HepG2 (cell line): ENCODE results near the gene NOL8. TPM values are rescaled to one million over a fixed set of nuclear protein-coding genes. Genes with fewer than 3 reads are reported as not detected.
A peak's percentile ranks its signal among the peaks of the same experiment; 100 is the strongest.

Experiments used
- DMAP1 ChIP-seq: IDR thresholded peaks from 2 replicates; pipeline ENCODE4 v1.6.1; 2016
- DNMT3B ChIP-seq: conservative IDR thresholded peaks from 2 replicates; pipeline ENCODE4 v1.6.1; 2016; ENCODE audit warnings: missing biosample characterization, control low read depth
- ERF ChIP-seq: IDR thresholded peaks from 2 replicates; pipeline ENCODE4 v1.6.1; 2018; ENCODE audit warnings: missing biosample characterization, missing genetic modification reagents
- FOXA1 ChIP-seq, 2 experiments: fragments of 450-650 bp in 1 of 2; sonication (generic) in 1 of 2; formaldehyde crosslinking in 1 of 2; IDR thresholded peaks; 2 replicates each; pipeline versions ENCODE4 v1.4.0 to v1.6.1; 2016 to 2020; ENCODE audit warnings: missing genetic modification reagents in 1 of 2
- FOXK2 ChIP-seq: fragments of 450-650 bp; IDR thresholded peaks from 2 replicates; pipeline ENCODE4 v1.6.1; 2016
- HNF4G ChIP-seq, 2 experiments: sonication (generic) in 1 of 2; formaldehyde crosslinking in 1 of 2; IDR thresholded peaks; 2 replicates each; pipeline versions ENCODE4 v1.4.0 to v1.6.1; 2011 to 2020; ENCODE audit warnings: borderline replicate concordance in 2 of 2, low read depth in 2 of 2, mild to moderate bottlenecking in 2 of 2, low read length in 1 of 2, missing genetic modification reagents in 1 of 2, moderate library complexity in 1 of 2
- JDP2 ChIP-seq: sonication (generic); formaldehyde crosslinking; IDR thresholded peaks from 2 replicates; pipeline ENCODE4 v1.8.1; 2022; ENCODE audit warnings: missing genetic modification reagents, borderline replicate concordance
- KLF9 ChIP-seq: IDR thresholded peaks from 2 replicates; pipeline ENCODE4 v1.6.1; 2016; ENCODE audit warnings: low read depth
- MED1 ChIP-seq: sonication (generic); formaldehyde crosslinking; IDR thresholded peaks from 2 replicates; pipeline ENCODE4 v1.4.0; 2020; ENCODE audit warnings: missing genetic modification reagents
- MXI1 ChIP-seq: IDR thresholded peaks from 3 replicates; pipeline ENCODE4 v1.6.1; 2012; ENCODE audit warnings: low read depth, low read length, inconsistent platforms, borderline replicate concordance
- PAWR ChIP-seq: sonication (generic); formaldehyde crosslinking; IDR thresholded peaks from 2 replicates; pipeline ENCODE4 v1.4.0; 2020; ENCODE audit warnings: missing genetic modification reagents, mild to moderate bottlenecking, borderline replicate concordance
- POLR2AphosphoS2 ChIP-seq: IDR thresholded peaks from 2 replicates; pipeline ENCODE4 v1.6.1; 2011; ENCODE audit warnings: low read depth, low read length, improper control_type of control experiment
- SMAD1 ChIP-seq: sonication (generic); formaldehyde crosslinking; IDR thresholded peaks from 2 replicates; pipeline ENCODE4 v1.4.0; 2020; ENCODE audit warnings: missing genetic modification reagents, low read depth, mild to moderate bottlenecking, borderline replicate concordance
- STAG1 ChIP-seq: sonication (generic); formaldehyde crosslinking; IDR thresholded peaks from 2 replicates; pipeline ENCODE4 v1.4.0; 2020; ENCODE audit warnings: missing genetic modification reagents
- TP53 ChIP-seq: sonication (generic); formaldehyde crosslinking; conservative IDR thresholded peaks from 2 replicates; pipeline ENCODE4 v1.4.0; 2020; ENCODE audit warnings: missing genetic modification reagents
- ZEB1 ChIP-seq: IDR thresholded peaks from 2 replicates; pipeline ENCODE4 v1.6.1; 2012; ENCODE audit warnings: mild to moderate bottlenecking, low read depth, inconsistent platforms; ENCODE audit not compliant: insufficient replicate concordance
- ZNF138 ChIP-seq: sonication (generic); formaldehyde crosslinking; IDR thresholded peaks from 2 replicates; pipeline ENCODE4 v1.5.0; 2020; ENCODE audit warnings: mild to moderate bottlenecking, low read depth, missing genetic modification reagents
- ZNF367 ChIP-seq: sonication (generic); formaldehyde crosslinking; IDR thresholded peaks from 2 replicates; pipeline ENCODE4 v1.4.0; 2020; ENCODE audit warnings: missing genetic modification reagents, borderline replicate concordance
- ZNF383 ChIP-seq: sonication (generic); formaldehyde crosslinking; IDR thresholded peaks from 2 replicates; pipeline ENCODE4 v1.4.0; 2020; ENCODE audit warnings: missing genetic modification reagents, mild to moderate bottlenecking, borderline replicate concordance
- ZNF530 ChIP-seq: sonication (generic); formaldehyde crosslinking; IDR thresholded peaks from 2 replicates; pipeline ENCODE4 v1.5.0; 2020; ENCODE audit warnings: low read depth, mild to moderate bottlenecking, missing genetic modification reagents
- ZNF558 ChIP-seq: sonication (generic); formaldehyde crosslinking; IDR thresholded peaks from 2 replicates; pipeline ENCODE4 v1.9.0; 2022; ENCODE audit warnings: mild to moderate bottlenecking, missing genetic modification reagents, borderline replicate concordance
- ZNF605 ChIP-seq: sonication (generic); formaldehyde crosslinking; IDR thresholded peaks from 2 replicates; pipeline ENCODE4 v1.8.0; 2022; ENCODE audit warnings: mild to moderate bottlenecking, missing genetic modification reagents
- polyA plus RNA-seq, 8 experiments: library from polyadenylated mRNA; depleted of rRNA in 3 of 8; stranded (reverse) in 7 of 8; unstranded in 1 of 8; fragments of >200 nt; fragmentation: Illumina TruSeq in 4 of 8; extraction: Trizol in 4 of 8; gene quantifications; 2 replicates each; pipeline versions ENCODE4 v1.2.1 to v1.2.3, GENCODE V29; 2011 to 2016; ENCODE audit warnings: low read depth in 4 of 8, missing spikeins in 1 of 8, mixed read lengths in 1 of 8; ENCODE audit not compliant: insufficient read depth in 1 of 8
- total RNA-seq, 5 experiments: library from RNA; depleted of rRNA; stranded (reverse); fragments of >200 nt; fragmentation: Illumina TruSeq; extraction: Trizol; gene quantifications; 2 replicates each; pipeline ENCODE4 v1.2.3, GENCODE V29; 2016; ENCODE audit warnings: low read depth in 1 of 5
- TF ChIP-seq, protein P1 (sequence below), 2 experiments: sonication (generic) in 1 of 2; formaldehyde crosslinking in 1 of 2; IDR thresholded peaks; 2 replicates each; pipeline versions ENCODE4 v1.5.1 to v1.6.1; 2011 to 2020; ENCODE audit warnings: borderline replicate concordance in 1 of 2, low read depth in 1 of 2, low read length in 1 of 2, mild to moderate bottlenecking in 1 of 2, missing genetic modification reagents in 1 of 2, moderate library complexity in 1 of 2
- TF ChIP-seq, protein P2 (sequence below): sonication (generic); formaldehyde crosslinking; IDR thresholded peaks from 2 replicates; pipeline ENCODE4 v1.8.0; 2022; ENCODE audit warnings: mild to moderate bottlenecking, missing genetic modification reagents
- TF ChIP-seq, protein P3 (sequence below): IDR thresholded peaks from 2 replicates; pipeline ENCODE4 v1.6.1; 2016; ENCODE audit warnings: mild to moderate bottlenecking

The NOL8 gene
- total and polyA plus RNA-seq, 2 of the 13 experiments (the other 11 are each of a cell fraction or from before 2014, with no cell fraction given), result 12.8 to 36.3 TPM

DNA sequence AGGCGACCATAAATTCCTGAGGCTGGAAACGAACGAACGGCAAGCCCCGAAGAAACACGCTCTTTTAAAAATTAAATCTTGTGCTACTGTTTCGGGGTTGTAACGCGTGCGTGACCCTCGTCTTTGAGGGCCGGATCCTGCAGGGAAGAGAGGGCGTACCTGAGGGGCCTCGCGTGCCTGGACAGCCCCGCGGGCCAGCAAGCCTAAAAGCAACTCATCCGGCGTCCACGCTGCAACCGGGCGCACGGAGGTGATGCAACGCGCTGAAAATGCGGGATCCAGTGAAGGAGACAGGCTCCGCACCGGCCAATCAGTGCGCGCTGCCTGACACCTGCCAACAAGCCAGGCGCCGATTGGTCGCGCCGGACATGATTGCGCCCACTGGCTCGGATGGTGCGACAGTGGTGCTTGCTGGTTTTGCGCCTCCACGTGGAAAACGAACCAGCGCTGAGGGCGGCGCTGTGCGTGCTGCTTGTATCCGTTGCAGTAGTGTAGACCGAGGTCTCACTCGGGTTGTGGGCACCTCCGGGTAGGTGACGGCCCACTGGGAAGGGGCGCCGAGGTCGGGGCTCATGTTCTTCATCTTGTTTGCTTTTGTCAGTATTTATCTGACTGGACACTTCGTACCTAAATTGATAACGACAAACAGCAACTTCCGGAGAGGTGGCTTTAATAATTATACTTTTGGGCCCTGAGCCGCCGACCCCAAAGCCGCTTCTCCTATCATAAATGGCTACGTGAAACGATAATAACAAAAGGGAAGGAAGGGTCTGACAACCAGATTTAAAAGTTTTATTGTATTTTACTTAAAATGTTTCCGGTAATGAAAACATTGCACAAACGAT lies 31.5 kb downstream of the NOL8 start, which contains the start of gene IARS1 (continued):
- no peak for TF ChIP-seq ZEB1
- peak; percentile 91 for TF ChIP-seq ZNF558 (CRISPR knock-in tag)
- TF ChIP-seq, protein P1, sequence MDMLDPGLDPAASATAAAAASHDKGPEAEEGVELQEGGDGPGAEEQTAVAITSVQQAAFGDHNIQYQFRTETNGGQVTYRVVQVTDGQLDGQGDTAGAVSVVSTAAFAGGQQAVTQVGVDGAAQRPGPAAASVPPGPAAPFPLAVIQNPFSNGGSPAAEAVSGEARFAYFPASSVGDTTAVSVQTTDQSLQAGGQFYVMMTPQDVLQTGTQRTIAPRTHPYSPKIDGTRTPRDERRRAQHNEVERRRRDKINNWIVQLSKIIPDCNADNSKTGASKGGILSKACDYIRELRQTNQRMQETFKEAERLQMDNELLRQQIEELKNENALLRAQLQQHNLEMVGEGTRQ (IDR thresholded peaks at IDR 0.05; ENCODE audit: low read depth, low read length), result no peak
- TF ChIP-seq, protein P1 (CRISPR knock-in tag; IDR thresholded peaks at IDR 0.05; ENCODE audit: borderline replicate concordance), result 0 out of 2 replicates have a peak, but pooled peaks have one; percentile 43
- no peak for TF ChIP-seq POLR2AphosphoS2
- peak; percentile 90 for TF ChIP-seq ERF (CRISPR knock-in tag)
- peak; percentile 99 for TF ChIP-seq MXI1
- TF ChIP-seq ZNF605 (CRISPR knock-in tag), result peak; percentile 91
- TF ChIP-seq DMAP1 (CRISPR knock-in tag), result peak; percentile 100
- TF ChIP-seq MED1 (CRISPR knock-in tag), result peak; percentile 93
- no peak for TF ChIP-seq ZNF530
- TF ChIP-seq JDP2, result no peak; the same call in 1 of the 2 replicates
- TF ChIP-seq, protein P2, sequence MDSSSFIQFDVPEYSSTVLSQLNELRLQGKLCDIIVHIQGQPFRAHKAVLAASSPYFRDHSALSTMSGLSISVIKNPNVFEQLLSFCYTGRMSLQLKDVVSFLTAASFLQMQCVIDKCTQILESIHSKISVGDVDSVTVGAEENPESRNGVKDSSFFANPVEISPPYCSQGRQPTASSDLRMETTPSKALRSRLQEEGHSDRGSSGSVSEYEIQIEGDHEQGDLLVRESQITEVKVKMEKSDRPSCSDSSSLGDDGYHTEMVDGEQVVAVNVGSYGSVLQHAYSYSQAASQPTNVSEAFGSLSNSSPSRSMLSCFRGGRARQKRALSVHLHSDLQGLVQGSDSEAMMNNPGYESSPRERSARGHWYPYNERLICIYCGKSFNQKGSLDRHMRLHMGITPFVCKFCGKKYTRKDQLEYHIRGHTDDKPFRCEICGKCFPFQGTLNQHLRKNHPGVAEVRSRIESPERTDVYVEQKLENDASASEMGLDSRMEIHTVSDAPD (CRISPR knock-in tag), result peak; percentile 87
- TF ChIP-seq ZNF138 (CRISPR knock-in tag), result no peak
- peak; percentile 49 for TF ChIP-seq STAG1
- TF ChIP-seq ZNF383, result 0 out of 2 replicates have a peak, but pooled peaks have one; percentile 58
- TF ChIP-seq, protein P3, sequence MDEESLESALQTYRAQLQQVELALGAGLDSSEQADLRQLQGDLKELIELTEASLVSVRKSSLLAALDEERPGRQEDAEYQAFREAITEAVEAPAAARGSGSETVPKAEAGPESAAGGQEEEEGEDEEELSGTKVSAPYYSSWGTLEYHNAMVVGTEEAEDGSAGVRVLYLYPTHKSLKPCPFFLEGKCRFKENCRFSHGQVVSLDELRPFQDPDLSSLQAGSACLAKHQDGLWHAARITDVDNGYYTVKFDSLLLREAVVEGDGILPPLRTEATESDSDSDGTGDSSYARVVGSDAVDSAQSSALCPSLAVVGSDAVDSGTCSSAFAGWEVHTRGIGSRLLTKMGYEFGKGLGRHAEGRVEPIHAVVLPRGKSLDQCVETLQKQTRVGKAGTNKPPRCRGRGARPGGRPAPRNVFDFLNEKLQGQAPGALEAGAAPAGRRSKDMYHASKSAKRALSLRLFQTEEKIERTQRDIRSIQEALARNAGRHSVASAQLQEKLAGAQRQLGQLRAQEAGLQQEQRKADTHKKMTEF, result peak; percentile 88
- TF ChIP-seq PAWR, result no peak
- TF ChIP-seq HNF4G (IDR thresholded peaks at IDR 0.05; ENCODE audit: borderline replicate concordance, low read depth, low read length), result no peak
- 0 out of 2 replicates have a peak, but pooled peaks have one; percentile 28 for TF ChIP-seq HNF4G (CRISPR knock-in tag; IDR thresholded peaks at IDR 0.05; ENCODE audit: borderline replicate concordance, low read depth)
- TF ChIP-seq SMAD1 (CRISPR knock-in tag), result peak; percentile 67; the same call in 1 of the 2 replicates
- TF ChIP-seq FOXK2, result peak; percentile 61
- no peak for TF ChIP-seq FOXA1 (IDR thresholded peaks at IDR 0.05)
- TF ChIP-seq FOXA1 (CRISPR knock-in tag; IDR thresholded peaks at IDR 0.05), result peak; percentile 41; the same call in 1 of the 2 replicates
- TF ChIP-seq ZNF367 (CRISPR knock-in tag), result no peak
- TF ChIP-seq TP53 (CRISPR knock-in tag), result peak; percentile 88
- TF ChIP-seq DNMT3B (CRISPR knock-in tag), result peak; percentile 89; the same call in 1 of the 2 replicates
- peak; percentile 72; the same call in 1 of the 2 replicates for TF ChIP-seq KLF9 (CRISPR knock-in tag)
